Measurements from ENCODE around the gene CLEC16A. TPM values are rescaled to one million over a fixed set of nuclear protein-coding genes. Genes with fewer than 3 reads are reported as not detected.

Gene CLEC16A
- total RNA-seq, 4 donors from 2014 or later: 38.2 to 153 (median 92.7) TPM

- Histone ChIP-seq H3K27me3 (no peaks in the 10 kb centered on the region), H3K4me3 (no peak overlapping the region), H3K9me3 (no peaks in the 10 kb centered on the region), H3K4me1 (peaks cover 21 to 34% (median 29%) of the 10 kb centered on the region in 4 donors), H3K36me3 (no peaks in the 10 kb centered on the region), H3K27ac (no peak overlapping the region)
- WGBS, 2 donors (ENCODE audit: low coverage in 1 of 2): 92 to 100% methylated on average over 1 to 4 of the region's 4 CpGs
- in situ Hi-C loops (cut with MboI; ENCODE audit: low pct_ligation_motif_present in 1 of 4, low pct_unique_long_range_greater_than_20kb in 1 of 4, low sequenced_read_pairs in 3 of 4): no loop called here
- TF ChIP-seq POLR2A (IDR thresholded peaks at IDR 0.05) (no peak), POLR2AphosphoS5 (IDR thresholded peaks at IDR 0.05) (no peak), EP300 (IDR thresholded peaks at IDR 0.05; ENCODE audit: low read depth) (no peak)
- TF ChIP-seq, protein P1, sequence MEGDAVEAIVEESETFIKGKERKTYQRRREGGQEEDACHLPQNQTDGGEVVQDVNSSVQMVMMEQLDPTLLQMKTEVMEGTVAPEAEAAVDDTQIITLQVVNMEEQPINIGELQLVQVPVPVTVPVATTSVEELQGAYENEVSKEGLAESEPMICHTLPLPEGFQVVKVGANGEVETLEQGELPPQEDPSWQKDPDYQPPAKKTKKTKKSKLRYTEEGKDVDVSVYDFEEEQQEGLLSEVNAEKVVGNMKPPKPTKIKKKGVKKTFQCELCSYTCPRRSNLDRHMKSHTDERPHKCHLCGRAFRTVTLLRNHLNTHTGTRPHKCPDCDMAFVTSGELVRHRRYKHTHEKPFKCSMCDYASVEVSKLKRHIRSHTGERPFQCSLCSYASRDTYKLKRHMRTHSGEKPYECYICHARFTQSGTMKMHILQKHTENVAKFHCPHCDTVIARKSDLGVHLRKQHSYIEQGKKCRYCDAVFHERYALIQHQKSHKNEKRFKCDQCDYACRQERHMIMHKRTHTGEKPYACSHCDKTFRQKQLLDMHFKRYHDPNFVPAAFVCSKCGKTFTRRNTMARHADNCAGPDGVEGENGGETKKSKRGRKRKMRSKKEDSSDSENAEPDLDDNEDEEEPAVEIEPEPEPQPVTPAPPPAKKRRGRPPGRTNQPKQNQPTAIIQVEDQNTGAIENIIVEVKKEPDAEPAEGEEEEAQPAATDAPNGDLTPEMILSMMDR (IDR thresholded peaks at IDR 0.05): no peak
- intact Hi-C loops (cut with DNase I; ENCODE audit: low total_unique reads): loop anchor here (10.0 kb wide), 1 partner anchor 180 kb away; the partner anchor contains the start of gene SOCS1
- DNase-seq: no peak
These were observed 130.8 kb downstream of the CLEC16A start for GRCh38 chr16:11075163-11075562.

GRCh38 chr16:11076259-11077018 lies 132.1 kb downstream of the CLEC16A start:
- no peaks in the 10 kb centered on the region for H3K27me3 ChIP-seq
- H3K36me3 ChIP-seq: no peaks in the 10 kb centered on the region
- peak overlapping the region; percentile 71 to 79 (median 76) for H3K27ac ChIP-seq
- no peaks in the 10 kb centered on the region for H3K9me3 ChIP-seq
- no peak overlapping the region for H3K4me3 ChIP-seq
- WGBS, 2 donors (ENCODE audit: low coverage in 1 of 2): 77% methylated on average over 13 of the region's 13 CpGs; no CpG with 5 or more reads in 1 of the 2 donors
- TF ChIP-seq, protein P1 (IDR thresholded peaks at IDR 0.05): no peak
- TF ChIP-seq EP300 (IDR thresholded peaks at IDR 0.05; ENCODE audit: low read depth): no peak
- TF ChIP-seq POLR2A (IDR thresholded peaks at IDR 0.05): no peak
- TF ChIP-seq POLR2AphosphoS5 (IDR thresholded peaks at IDR 0.05): no peak
- peaks cover 32 to 46% (median 39%) of the 10 kb centered on the region in 4 donors for H3K4me1 ChIP-seq
- intact Hi-C loops (cut with DNase I; ENCODE audit: low total_unique reads) (loop anchor here (10.0 kb wide), 1 partner anchor 178 kb away; the partner anchor contains the start of gene SOCS1), in situ Hi-C loops (cut with MboI; ENCODE audit: low pct_ligation_motif_present in 1 of 4, low pct_unique_long_range_greater_than_20kb in 1 of 4, low sequenced_read_pairs in 3 of 4) (no loop called here)
- no peak for DNase-seq

DNA sequence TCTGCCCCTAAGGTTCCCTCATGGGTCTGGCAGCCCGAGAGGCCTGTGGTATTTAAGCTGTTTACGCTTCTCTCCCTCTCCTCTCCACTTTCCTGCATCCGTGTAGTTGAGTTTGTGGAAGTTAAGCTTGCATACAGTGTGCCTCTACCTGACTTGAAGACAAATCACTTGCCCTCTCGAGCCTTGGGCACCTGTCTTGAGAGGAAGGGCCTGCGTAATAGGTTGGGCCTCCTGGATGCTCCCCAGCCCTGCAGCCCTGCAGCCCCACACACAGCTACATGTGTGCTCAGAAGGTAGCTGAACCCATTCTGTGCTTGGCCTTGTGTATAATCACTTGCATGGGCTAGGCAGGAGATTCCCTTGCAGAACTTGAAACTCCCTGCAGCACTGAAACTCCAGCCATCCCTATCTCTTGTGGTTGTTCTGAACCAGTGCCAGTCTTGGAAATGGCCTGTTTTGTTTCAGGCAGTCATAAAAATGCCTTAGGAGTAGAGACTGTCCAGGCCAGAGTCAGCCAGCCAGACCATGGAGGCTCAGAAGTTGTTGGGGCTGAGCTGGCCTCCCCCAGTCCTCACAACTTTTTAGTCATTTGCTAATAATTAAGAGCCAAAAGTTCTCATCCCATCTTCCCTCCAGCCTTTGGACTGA lies 134.6 kb downstream of the CLEC16A start:
- intact Hi-C loops (cut with DNase I; ENCODE audit: low total_unique reads): loop anchor here (10.0 kb wide), 1 partner anchor 176 kb away; the partner anchor contains the start of gene SOCS1
- H3K36me3 ChIP-seq: no peaks in the 10 kb centered on the region
- H3K4me3 ChIP-seq: no peak overlapping the region
- in situ Hi-C loops (cut with MboI; ENCODE audit: low pct_ligation_motif_present in 1 of 4, low pct_unique_long_range_greater_than_20kb in 1 of 4, low sequenced_read_pairs in 3 of 4): no loop called here
- DNase-seq: peak; percentile 56
- H3K27ac ChIP-seq: peak overlapping the region; percentile 71 to 79 (median 76)
- no peaks in the 10 kb centered on the region for H3K9me3 ChIP-seq
- TF ChIP-seq POLR2AphosphoS5 (IDR thresholded peaks at IDR 0.05) (peak; percentile 93 to 98 (median 94)), EP300 (IDR thresholded peaks at IDR 0.05; ENCODE audit: low read depth) (peak; percentile 43), POLR2A (IDR thresholded peaks at IDR 0.05) (no peak)
- TF ChIP-seq, protein P1 (IDR thresholded peaks at IDR 0.05): no peak
- WGBS, 2 donors (ENCODE audit: low coverage in 1 of 2): 80% methylated on average over 5 of the region's 5 CpGs
- no peaks in the 10 kb centered on the region for H3K27me3 ChIP-seq
- H3K4me1 ChIP-seq: peaks cover 32 to 49% (median 40%) of the 10 kb centered on the region in 4 donors

GRCh38 chr16:11079652-11080187 lies 135.4 kb downstream of the CLEC16A start:
- intact Hi-C loops (cut with DNase I; ENCODE audit: low total_unique reads) (loop anchor here (10.0 kb wide), 1 partner anchor 175 kb away; the partner anchor contains the start of gene SOCS1), in situ Hi-C loops (cut with MboI; ENCODE audit: low pct_ligation_motif_present in 1 of 4, low pct_unique_long_range_greater_than_20kb in 1 of 4, low sequenced_read_pairs in 3 of 4) (no loop called here)
- TF ChIP-seq, protein P1 (IDR thresholded peaks at IDR 0.05): no peak
- TF ChIP-seq POLR2A (IDR thresholded peaks at IDR 0.05) (no peak), EP300 (IDR thresholded peaks at IDR 0.05; ENCODE audit: low read depth) (no peak), POLR2AphosphoS5 (IDR thresholded peaks at IDR 0.05) (no peak)
- Histone ChIP-seq H3K9me3 (no peaks in the 10 kb centered on the region), H3K36me3 (no peaks in the 10 kb centered on the region), H3K27me3 (no peaks in the 10 kb centered on the region), H3K4me1 (peaks cover 32 to 57% (median 40%) of the 10 kb centered on the region in 4 donors), H3K4me3 (no peak overlapping the region), H3K27ac (peak overlapping the region; percentile 71 to 79 (median 76))
- no peak for DNase-seq
- WGBS, 2 donors (ENCODE audit: low coverage in 1 of 2): 35 to 41% methylated on average over 5 to 6 of the region's 6 CpGs

All from transverse colon (tissue), 4 donors.